ENCODE results near the gene MRPL45. TPM values are rescaled to one million over a fixed set of nuclear protein-coding genes. Genes with fewer than 3 reads are reported as not detected.

Gene MRPL45
- total and polyA plus RNA-seq, 4 donors = 16.9 to 22.2 (median 19.0) TPM

DNA sequence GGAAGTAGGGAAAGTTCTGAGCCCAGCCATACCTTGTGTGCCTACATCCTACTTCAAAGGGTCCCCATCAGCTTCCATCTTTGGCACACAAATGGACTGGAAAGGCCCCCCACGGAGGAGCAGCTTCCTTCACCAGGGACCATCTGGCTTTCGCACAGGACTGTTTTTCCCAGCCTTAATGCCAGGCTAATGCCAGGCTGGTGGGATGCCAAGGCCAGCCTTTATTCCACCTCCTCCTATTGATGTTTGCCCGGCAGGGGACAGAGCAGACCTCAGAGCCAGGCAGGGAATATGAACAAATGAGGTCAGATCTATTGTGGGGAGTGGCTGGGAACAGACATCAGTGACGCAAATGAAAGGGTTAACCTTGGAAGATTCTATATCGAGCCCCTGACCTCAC is 41.1 kb downstream of the MRPL45 start:
- H3K36me3 ChIP-seq (ENCODE audit: control insufficient read depth in 4 of 4, insufficient read depth in 3 of 4, low read depth in 1 of 4, low read length in 3 of 4) = no peaks in the 10 kb centered on the region
- no peak overlapping the region for H3K27ac ChIP-seq (ENCODE audit: low read depth in 1 of 2, low read length in 2 of 2)
- H3K4me3 ChIP-seq (ENCODE audit: low read depth in 1 of 3, low read length in 3 of 3) = no peak overlapping the region
- H3K9ac ChIP-seq (ENCODE audit: low read depth in 1 of 2, low read length in 2 of 2) = no peak overlapping the region
- 73% methylated on average over 5 of the region's 5 CpGs for WGBS
- H3K4me1 ChIP-seq (ENCODE audit: control insufficient read depth in 4 of 4, insufficient read depth in 4 of 4, low read length in 3 of 4) = peaks cover 0 to 6% (median 3%) of the 10 kb centered on the region in 4 donors
- H3K27me3 ChIP-seq (ENCODE audit: control insufficient read depth in 4 of 4, insufficient read depth in 4 of 4, low read length in 3 of 4) = peaks cover 0 to 2% (median 0%) of the 10 kb centered on the region in 4 donors
- no peak for DNase-seq (ENCODE audit: low spot score)
- no peak for TF ChIP-seq ATF3 (IDR thresholded peaks at IDR 0.05)
- TF ChIP-seq RXRA (IDR thresholded peaks at IDR 0.05) = no peak
- TF ChIP-seq RAD21 (IDR thresholded peaks at IDR 0.05) = no peak
- TF ChIP-seq HNF4G (IDR thresholded peaks at IDR 0.05) = no peak
- no peak for TF ChIP-seq SP1 (IDR thresholded peaks at IDR 0.05)
- no peak for TF ChIP-seq GABPA (IDR thresholded peaks at IDR 0.05 in 1 of 2, conservative IDR thresholded peaks at IDR 0.05 in 1 of 2)
- TF ChIP-seq CTCF (IDR thresholded peaks at IDR 0.05; ENCODE audit: low read depth, low read length, missing input control) = no peak
- TF ChIP-seq MAX (IDR thresholded peaks at IDR 0.05) = no peak
- TF ChIP-seq REST (IDR thresholded peaks at IDR 0.05) = no peak
- TF ChIP-seq FOXA1 (IDR thresholded peaks at IDR 0.05) = no peak
- TF ChIP-seq TAF1 (conservative IDR thresholded peaks at IDR 0.05) = no peak
- no peak for TF ChIP-seq YY1 (IDR thresholded peaks at IDR 0.05)
- no peak for TF ChIP-seq NR2F2 (IDR thresholded peaks at IDR 0.05)
- TF ChIP-seq HNF4A (conservative IDR thresholded peaks at IDR 0.05) = no peak
- no peak for TF ChIP-seq JUND (IDR thresholded peaks at IDR 0.05)
- TF ChIP-seq, protein P1, sequence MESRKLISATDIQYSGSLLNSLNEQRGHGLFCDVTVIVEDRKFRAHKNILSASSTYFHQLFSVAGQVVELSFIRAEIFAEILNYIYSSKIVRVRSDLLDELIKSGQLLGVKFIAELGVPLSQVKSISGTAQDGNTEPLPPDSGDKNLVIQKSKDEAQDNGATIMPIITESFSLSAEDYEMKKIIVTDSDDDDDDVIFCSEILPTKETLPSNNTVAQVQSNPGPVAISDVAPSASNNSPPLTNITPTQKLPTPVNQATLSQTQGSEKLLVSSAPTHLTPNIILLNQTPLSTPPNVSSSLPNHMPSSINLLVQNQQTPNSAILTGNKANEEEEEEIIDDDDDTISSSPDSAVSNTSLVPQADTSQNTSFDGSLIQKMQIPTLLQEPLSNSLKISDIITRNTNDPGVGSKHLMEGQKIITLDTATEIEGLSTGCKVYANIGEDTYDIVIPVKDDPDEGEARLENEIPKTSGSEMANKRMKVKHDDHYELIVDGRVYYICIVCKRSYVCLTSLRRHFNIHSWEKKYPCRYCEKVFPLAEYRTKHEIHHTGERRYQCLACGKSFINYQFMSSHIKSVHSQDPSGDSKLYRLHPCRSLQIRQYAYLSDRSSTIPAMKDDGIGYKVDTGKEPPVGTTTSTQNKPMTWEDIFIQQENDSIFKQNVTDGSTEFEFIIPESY (IDR thresholded peaks at IDR 0.05) = no peak
- TF ChIP-seq EGR1 (IDR thresholded peaks at IDR 0.05; ENCODE audit: low read depth in 2 of 2) = no peak
- TF ChIP-seq FOXA2 (IDR thresholded peaks at IDR 0.05) = no peak
- no peaks in the 10 kb centered on the region for H3K9me3 ChIP-seq (ENCODE audit: control insufficient read depth in 4 of 4, low read length in 3 of 4)

All from liver (tissue), 9 donors.